GM21528 (cell line): ENCODE data around the gene ROR2.
"Not testable (repeated sequence)": the region's sequence is repeated elsewhere in the genome, so short reads cannot be mapped to it uniquely, and the experiment has no call there.

ENCODE experiments used
- ATAC-seq: cut with Tn5 transposase; IDR thresholded peaks from one replicate; pipeline ENCODE4 v1.9.1; 2021; ENCODE audit warnings: mild to moderate bottlenecking, moderate library complexity; ENCODE audit not compliant: unreplicated experiment, low FRiP score

Gene ROR2

DNA sequence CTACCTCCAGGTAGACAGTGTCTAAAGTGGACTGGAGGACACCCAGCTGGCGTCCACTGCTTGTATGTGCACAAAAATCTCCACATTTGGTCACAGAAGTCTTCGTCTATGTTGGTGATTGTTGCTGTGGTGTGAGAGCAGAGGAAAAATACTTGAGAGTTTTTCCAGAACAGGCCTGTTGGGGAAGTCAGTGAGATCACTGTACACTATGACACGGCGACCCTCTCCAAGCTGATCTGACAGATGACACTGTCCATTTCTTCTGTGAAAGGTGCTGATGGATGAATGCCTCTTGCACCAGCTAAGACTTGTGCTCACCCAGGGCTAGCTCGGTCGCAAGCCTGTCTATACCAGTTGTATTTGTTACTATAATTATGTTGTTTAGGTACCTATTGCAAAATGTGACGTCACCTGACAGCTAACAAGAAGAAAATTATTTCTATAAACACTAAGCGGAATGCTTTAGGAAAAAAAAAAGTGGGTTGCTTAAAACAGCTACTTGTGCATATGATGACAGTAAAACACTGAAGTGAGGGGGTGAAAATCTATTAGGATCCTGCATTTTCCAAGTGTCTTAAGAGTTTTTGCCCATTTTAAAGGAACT is 142.3 kb downstream of the ROR2 start:
- no peak for ATAC-seq

DNA sequence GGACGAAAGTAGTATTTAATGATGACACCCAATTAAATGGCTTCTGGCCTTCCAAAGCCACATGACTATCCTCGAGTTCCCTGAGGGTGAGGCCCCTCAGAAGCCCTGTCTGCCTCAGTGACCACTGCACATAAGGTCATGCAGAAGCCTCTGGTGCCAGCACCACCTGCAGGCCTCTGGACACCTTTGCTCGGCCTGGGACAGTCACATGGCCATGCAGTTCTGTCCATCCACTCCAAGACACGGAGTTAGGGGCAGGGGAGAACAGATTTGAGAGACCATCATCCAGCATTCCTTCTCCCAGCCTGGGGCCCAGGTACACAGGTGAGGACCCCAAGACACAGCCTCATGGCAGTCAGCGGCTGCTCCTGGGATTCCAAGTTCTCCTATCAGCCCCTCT is 145.0 kb downstream of the ROR2 start:
- no peak for ATAC-seq

DNA sequence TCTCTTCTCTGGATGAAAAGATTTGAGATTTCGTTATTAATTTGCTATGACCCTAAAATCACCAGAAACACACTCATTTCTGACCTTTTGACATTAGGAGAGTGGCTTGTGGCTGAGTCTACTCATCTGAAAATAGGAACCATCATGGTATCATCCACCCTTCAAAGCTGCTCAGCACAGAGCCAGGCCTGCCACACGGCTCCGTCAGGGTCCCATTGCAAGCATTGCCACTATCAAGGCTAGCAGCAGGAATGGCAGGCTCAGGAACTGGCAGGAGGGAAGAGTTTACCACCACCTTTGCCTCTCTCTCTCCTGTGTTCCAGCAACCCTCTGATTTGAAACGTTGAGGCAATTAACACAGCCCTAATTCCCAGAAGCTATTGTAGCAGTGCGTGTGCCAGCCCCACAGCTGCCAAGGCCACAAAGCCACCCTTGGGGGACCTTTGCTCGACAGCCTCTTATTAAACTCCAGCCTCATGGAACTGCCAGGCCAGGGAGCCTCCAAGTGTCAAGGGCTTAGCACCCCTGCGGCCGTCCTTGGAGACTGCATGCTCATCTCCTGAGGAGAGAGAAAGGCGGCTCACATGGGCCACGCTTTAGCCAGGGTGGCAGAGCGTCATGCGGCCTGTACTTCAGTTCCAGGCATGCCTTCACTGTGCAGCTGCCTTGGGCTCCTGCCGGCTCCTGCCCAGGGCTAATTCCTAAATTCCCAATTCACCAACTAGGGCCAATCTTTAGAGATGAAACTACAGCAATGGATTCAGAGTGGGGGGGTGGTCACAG is 145.9 kb downstream of the ROR2 start:
- ATAC-seq, result no peak

DNA sequence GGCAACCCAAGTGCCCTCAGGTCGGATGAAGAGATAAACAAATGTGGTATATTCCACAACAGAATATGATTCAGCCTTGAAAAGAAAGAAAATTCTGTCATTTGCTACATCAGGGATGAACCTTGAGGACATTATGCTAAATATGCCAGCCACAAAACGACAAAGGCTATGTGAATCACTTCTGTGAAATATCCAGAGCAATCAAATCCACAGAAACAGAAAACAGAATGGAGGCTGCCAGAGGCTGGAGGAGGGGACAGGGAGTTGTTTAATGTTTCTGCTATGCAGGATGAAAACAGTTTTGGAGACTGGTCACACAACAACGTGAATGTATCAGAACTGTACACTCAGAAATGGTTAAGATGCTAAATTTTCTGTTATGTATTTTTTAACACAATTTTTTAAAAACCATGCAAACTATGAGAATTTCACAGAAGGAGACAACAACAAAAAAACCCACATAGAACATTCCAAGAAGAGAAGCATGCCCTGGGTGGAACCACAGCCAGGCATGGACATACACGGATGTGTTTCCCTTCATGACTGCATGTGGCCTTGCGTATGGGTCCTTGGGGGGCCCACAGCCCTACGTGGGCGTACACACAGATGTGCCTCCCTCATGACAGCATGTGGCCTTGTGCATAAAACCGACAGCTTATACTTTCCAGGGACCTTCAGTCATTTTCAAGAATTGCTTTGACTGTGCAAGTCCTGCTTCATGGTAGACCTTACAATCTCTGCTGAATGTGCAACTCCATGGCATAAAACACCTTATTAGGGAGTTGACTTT is 146.7 kb downstream of the ROR2 start:
- ATAC-seq, result no peak

DNA sequence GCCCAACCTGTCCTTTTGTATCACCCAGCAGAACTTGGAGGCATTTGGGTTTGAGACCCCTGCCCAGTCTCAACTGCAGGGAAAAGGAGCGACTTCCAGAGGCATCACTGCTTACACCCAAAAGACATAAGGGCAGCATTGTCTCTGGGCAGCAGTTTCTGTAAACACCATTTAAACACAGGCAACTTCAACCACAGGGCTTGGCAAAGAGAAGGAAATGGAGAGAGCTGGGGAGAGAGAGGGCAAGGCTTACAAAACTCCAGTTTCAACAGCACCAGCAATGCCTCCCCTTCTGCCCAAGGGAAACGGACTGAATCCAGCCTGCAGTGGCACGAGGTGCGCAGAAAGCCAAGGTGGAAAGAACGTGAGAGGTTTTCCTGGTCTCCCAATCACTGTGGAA is 147.6 kb downstream of the ROR2 start:
- ATAC-seq, result no peak

DNA sequence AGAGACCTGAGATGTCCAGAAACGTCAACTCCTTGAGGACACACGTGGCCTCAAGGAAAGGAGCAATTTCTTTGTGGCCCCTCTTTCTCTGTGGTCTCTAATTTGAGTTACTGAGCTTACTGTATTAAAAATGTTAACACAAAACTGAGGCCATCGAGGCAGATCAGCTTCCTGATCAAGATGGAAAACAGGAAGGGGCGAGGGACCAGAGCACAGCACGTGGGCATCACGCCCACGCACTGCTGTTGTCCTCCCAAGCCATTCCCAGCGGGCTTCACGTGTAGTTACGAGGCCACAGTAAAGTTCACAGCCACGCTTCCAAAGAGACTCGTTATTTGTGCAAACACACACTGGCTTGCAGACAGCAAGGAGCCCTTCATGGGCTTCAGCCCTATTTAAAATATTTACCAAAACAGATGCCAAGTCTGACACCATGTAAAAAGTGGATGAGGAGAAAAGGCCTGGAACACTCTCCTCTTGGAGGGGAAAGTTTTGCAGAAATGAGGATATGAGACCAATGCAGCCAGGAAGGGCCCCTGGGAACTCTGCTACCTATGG is 149.5 kb downstream of the ROR2 start:
- ATAC-seq, result no peak

DNA sequence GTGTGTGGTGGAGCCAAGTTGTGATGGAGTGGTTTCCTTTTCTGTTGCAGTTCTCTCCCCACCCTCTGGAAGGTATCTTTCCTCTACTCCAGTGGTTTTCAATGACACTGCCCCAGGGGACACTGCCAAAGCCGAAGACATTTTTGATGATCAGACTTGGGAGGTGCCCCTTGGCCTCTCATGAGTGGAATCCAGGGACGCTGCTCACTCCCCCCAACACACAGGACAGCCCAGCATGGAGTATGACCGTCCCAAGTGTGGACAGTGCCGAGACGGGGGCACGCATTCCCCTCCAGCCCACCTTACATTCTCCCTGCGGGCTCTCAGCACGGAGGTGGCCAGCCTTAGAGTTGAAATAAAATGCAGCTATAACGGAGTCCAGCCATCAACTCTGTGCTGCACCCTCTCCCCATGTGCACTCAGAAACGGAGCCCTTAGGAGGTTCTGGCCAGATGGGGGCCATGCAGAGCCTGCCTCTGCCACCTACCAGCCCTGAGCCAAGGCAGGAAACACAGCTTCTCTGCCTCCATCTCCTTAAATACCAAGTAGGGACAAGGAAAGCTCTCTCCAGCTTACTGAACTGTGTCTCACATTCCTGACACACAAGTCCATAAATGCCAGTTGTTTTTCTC is 150.8 kb downstream of the ROR2 start:
- no peak for ATAC-seq

DNA sequence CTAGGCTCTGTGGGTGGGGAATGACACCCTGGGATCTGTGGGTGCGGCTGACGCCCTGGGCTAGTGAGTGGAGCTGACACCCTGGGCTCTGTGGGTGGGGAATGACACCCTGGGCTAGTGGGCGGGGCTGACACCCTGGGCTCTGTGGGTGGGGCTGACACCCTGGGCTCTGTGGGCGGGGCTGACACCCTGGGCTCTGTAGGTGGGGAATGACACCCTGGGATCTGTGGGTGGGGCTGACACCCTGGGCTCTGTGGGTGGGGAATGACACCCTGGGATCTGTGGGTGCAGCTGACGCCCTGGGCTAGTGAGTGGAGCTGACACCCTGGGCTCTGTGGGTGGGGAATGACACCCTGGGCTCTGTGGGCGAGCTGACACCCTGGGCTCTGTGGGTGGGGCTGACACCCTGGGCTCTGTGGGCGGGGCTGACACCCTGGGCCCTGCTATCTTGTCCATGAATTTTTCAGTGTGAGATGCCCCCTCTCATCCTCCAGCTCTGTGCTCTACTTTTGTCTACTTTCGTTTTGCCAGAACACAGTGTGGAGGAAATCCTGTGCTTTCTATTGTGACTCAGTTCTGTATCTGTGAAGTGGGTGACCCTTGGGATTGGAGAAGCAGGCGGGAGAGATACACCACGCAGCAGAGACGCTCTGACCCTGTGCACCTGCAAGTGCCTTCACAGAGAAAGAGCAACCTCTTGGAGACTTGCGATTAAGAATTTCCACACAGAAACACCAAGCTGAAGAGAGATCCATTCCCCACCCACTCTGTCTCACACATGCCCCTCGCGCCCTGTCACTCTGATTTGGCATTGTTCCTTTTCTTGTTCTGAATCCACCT is 151.5 kb downstream of the ROR2 start:
- not testable (repeated sequence) for ATAC-seq

DNA sequence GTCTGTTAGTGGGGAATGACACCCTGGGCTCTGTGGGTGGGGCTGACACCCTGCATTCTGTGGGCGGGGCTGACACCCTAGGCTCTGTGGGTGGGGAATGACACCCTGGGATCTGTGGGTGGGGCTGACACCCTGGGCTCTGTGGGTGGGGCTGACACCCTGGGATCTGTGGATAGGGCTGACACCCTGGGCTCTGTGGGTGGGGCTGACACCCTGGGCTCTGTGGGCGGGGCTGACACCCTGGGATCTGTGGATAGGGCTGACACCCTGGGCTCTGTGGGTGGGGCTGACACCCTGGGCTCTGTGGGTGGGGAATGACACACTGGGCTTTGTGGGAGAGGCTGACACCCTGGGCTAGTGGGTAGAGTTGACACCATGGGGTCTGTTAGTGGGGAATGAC is 152.5 kb downstream of the ROR2 start:
- not testable (repeated sequence) for ATAC-seq

DNA sequence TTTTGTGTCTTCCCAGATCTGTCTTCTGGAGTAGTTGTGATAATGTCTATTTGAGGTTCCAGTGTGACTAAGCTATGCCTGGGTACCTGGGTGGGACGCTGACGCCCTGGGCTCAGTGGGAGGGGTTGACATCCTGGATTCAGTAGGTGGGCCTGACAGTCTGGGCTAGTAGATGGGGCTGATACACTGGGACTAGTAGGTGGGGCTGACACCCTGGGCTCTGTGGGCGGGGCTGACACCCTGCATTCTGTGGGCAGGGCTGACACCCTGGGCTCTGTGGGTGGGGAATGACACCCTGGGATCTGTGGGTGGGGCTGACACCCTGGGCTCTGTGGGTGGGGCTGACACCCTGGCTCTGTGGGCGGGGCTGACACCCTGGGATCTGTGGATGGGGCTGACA is 153.5 kb downstream of the ROR2 start:
- ATAC-seq, result not testable (repeated sequence)

DNA sequence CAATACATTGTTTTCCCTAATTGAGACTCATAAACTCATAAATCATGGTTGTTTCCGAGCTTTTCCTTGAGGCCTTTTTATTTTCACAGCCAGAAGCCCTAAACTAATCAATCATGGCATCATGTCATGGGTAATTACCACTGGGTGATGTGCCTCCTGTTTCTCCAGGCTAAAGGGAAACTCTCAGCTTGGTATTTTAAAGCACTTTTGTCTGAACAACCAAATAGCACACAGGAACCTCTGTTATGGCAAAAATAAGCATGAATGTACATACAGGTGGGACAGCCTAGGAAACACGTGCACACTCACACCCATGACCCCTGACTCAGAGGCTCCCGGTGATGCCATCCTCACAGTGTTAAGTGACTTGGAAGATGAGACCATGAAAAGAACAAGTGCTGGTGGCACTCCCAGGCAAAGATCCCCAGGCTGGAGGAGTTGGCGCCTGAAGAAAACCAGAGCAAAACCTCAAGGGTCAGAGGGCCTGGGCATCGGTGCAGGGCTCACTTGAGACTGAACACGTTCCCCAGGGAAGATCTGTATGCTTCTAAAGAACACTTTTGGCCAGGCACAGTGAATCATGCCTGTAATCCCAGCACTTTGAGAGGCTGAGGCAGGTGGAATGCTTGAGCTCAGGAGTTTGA is 154.3 kb downstream of the ROR2 start:
- ATAC-seq, result no peak

DNA sequence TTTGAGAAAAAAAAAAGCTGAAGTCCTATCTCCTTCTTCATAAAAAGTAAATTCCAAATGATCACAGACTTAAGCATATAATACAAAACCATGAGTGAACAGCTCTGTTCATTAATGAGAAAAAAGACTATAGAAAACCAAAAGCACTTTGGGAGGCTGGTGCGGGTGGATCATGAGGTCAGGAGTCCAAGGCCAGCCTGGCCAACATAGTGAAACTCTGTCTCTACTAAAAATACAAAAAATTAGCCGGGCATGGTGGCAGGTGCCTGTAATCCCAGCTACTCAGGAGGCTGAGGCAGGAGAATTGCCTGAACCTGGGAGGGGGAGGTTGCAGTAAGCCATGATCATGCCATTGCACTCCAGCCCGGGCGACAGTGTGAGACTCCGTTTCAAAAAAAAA is 156.7 kb downstream of the ROR2 start:
- not testable (repeated sequence) for ATAC-seq

DNA sequence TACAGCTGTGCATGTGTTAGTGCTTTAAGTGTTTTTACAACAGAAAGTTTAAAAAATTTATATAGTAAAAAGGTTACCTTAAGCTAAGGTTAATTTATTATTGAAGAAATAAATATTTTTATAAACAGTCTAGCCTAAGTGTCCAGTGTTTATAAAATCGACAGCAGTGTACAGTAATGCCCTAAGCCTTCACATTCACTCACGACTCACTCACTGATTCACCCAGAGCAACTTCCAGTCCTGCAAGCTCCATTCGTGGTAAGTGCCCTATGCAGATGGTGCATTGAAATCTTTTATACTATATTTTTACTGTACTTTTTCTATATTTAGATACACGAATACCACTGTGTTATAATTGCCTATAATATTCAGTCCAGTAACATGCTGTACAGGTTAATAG is 159.1 kb downstream of the ROR2 start:
- ATAC-seq, result no peak

DNA sequence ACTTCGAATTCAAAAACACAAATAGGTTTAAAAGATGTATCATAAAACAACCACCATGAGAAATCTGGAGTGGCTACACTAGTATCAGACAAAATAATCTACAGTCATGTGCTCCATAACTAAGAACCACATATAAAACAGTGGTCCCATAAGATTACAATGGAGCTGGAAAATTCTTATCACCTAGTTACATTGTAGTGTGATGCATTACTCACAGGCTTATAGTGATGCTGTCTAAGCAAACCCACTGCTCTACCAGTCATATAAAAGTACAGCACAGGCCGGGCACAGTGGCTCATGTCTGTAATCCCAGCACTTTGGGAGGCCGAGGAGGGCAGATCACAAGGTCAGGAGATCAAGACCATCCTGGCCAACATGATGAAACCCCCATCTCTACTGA is 160.1 kb downstream of the ROR2 start:
- ATAC-seq, result no peak

DNA sequence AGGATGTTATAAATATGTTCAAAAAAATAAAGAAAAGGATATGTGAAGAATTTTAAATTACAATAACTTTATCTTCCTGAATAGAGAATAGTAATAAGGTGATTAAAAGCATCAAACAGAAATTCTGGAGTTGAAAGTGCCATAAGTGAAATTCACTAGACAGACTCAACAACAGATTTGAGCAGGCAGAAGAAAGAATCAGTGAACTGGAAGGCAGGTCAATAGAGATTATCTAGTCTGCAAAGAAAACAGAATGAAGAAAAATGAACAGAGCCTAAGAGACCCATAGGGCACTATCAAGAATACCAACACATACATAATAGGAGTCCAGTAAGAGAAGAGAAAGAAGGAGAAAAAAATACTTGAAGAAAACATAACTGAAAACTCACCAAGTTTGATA is 162.1 kb downstream of the ROR2 start:
- no peak for ATAC-seq

DNA sequence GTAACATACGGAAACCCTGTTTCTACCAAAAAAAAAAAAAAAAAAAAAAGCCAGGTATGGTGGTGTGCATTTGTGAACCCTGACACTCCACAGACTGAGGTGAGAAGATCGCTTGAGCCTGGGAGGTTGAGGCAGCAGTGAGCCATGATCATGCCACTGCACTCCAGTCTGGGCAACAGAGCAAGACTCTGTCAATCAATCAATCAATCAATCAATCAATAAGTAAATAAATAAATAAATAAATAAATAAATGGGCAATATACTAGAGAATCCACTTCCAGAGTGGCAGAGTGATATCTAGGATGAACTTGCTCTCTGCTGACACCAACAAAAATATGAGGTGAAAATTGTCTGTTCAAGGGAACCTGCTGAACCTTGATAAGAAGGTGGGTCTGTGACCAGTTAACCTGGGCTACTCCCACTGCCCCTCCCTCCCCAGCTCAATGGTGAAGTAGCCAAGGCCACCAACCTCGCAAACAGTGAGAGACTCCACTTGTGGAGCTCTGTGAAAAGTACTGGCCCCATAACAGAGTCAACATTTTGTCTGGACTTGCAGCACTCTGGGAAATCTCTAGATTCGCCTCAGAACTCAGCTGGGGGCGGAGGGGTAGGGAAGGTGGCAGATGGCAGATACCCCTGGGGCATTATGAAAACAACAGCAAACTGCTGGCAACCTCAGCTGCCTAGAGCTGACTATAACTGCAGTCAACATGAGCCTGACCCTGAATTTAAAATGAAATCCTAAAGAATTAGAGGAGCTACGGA is 163.7 kb downstream of the ROR2 start:
- no peak for ATAC-seq

DNA sequence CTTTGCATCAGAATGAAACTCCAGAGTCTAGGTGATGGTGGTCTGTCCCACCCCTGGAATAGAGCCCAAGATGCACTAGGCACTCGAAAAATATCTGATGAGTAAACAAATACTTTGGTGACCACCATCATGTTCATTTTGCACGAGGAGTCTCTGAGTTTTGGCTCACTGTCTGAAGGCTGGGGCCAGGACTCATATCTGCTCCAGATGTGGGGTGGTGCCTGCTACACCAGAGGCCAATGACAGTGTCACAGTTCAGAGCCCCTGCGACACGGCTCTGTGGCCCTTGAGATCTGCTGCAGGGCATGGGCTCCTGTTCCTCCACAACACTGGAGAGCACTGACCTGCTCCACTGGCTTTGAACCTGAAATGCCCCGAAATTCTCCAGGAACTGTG is 164.6 kb downstream of the ROR2 start:
- ATAC-seq, result no peak

DNA sequence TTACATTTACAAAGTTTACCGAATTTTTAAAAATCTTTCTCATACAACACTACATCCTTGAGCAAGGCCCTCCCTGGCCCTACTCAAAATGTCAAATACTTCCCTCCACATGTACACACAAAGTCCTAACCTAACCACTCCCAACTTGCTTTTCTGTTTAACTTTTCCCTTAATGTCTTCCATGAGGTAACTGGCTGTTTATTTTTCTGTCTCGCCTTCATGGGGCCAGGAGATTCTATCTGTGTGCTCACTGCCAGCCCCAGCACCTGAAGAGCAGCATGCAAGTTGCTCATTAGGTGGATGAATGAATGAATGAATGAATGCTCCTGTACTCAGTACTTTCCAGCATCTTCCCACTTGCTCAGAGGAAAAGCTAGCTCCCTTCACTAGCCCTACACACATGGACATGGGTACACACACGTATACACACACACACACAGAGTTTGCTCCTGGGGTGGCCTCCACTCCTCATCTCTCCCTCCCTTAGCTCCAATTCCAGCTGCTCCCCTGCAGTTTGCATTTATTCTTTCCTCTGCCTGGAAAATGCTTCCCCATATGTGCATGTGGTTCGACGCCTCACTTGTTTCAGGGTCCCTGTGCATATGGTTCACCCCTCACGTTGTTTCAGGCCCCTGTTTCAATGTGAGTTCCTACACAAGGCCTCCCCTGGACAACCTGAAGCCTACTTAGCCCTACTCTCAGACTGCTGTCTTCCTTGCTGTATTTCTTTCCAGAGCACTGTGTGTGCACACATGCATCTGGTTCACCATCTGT is 165.2 kb downstream of the ROR2 start:
- ATAC-seq, result no peak
